A172 (cell line): ENCODE results near the gene SOX13. TPM values are rescaled to one million over a fixed set of nuclear protein-coding genes. Genes with fewer than 3 reads are reported as not detected.

Experiments used
- DNase-seq: peaks from one replicate; pipeline ENCODE4 v3.0.0-alpha.2; 2015; ENCODE audit warnings: low spot score
- total RNA-seq: library from RNA; depleted of rRNA; stranded (reverse); fragments of >200 nt; shearing (Covaris generic); gene quantifications from 2 replicates; pipeline ENCODE4 v1.2.3, GENCODE V29; 2014

Gene SOX13
- total RNA-seq, 1 experiment from 2014 or later = 11.2 TPM

GRCh38 chr1:204130981-204131892, 58.3 kb downstream of the SOX13 start:
- peak; percentile 96 for DNase-seq

- no peak for DNase-seq
Observed at GRCh38 chr1:204131978-204132377, 59.1 kb downstream of the SOX13 start.

GRCh38 chr1:204132718-204133117, 59.8 kb downstream of the SOX13 start:
- no peak for DNase-seq

- DNase-seq = peak; percentile 28
Observed at GRCh38 chr1:204134103-204134502, 61.2 kb downstream of the SOX13 start.

GRCh38 chr1:204136814-204137213, 63.9 kb downstream of the SOX13 start:
- DNase-seq = no peak

- DNase-seq = no peak
Observed at GRCh38 chr1:204139088-204139487, 66.2 kb downstream of the SOX13 start.

- DNase-seq = no peak
Observed at GRCh38 chr1:204139952-204140351, 67.0 kb downstream of the SOX13 start.

GRCh38 chr1:204141131-204141530, 68.2 kb downstream of the SOX13 start:
- no peak for DNase-seq

- DNase-seq = no peak
Observed at GRCh38 chr1:204142032-204142974, 69.4 kb downstream of the SOX13 start.

GRCh38 chr1:204143276-204144041, 70.5 kb downstream of the SOX13 start:
- DNase-seq = no peak

- no peak for DNase-seq
Observed at GRCh38 chr1:204145033-204145504, 72.2 kb downstream of the SOX13 start.

GRCh38 chr1:204146309-204146708, 73.4 kb downstream of the SOX13 start:
- DNase-seq = no peak

- no peak for DNase-seq
Observed at GRCh38 chr1:204146965-204147364, 74.0 kb downstream of the SOX13 start.

GRCh38 chr1:204147406-204148383, 74.8 kb downstream of the SOX13 start:
- DNase-seq = no peak

- no peak for DNase-seq
Observed at GRCh38 chr1:204149107-204149506, 76.2 kb downstream of the SOX13 start.

GRCh38 chr1:204149635-204150565, 77.0 kb downstream of the SOX13 start:
- DNase-seq = no peak

- DNase-seq = no peak
Observed at GRCh38 chr1:204150702-204151551, 78.0 kb downstream of the SOX13 start.
